Panc1 (cell line): ENCODE measurements around the gene LAMB4. TPM values are rescaled to one million over a fixed set of nuclear protein-coding genes. Genes with fewer than 3 reads are reported as not detected.
A peak's percentile ranks its signal among the peaks of the same experiment; 100 is the strongest.

ENCODE experiments used
- ATAC-seq: fragments of 200-7000 bp; cut with Tn5 transposase; 2 replicates; pipeline ENCODE4 v1.9.1; 2020; ENCODE audit warnings: mild to moderate bottlenecking, moderate library complexity
- BruUV-seq: library from RNA; stranded (reverse); fragments of 400-500 nt; replicated peaks from 2 replicates; lab custom pipeline; 2021; lab: Mats Ljungman, UMichigan
- CTCF ChIA-PET: fragments of 300-600 bp; sonication (Branson Sonifier 250); formaldehyde crosslinking; loops from one replicate; lab custom pipeline; 2022; ENCODE audit warnings: antibody characterized with exemption; lab: Charles Lee
- POLR2A ChIA-PET: fragments of 300-600 bp; sonication (Branson Sonifier 250); formaldehyde crosslinking; loops from one replicate; lab custom pipeline; 2022; ENCODE audit warnings: antibody characterized with exemption; lab: Charles Lee
- DNase-seq: peaks from one replicate; pipeline ENCODE4 v3.0.0-alpha.2; 2010; ENCODE audit warnings: low read depth, low spot score
- H3K27ac ChIP-seq: 2 replicates; pipeline ENCODE4 v1.5.1; 2011; ENCODE audit warnings: mild to moderate bottlenecking, low read length, inconsistent platforms
- H3K27me3 ChIP-seq: fragments of 200-500 bp; sonication (Bioruptor generic); 2 replicates; pipeline ENCODE4 v1.6.0; 2014; ENCODE audit warnings: low read length, inconsistent platforms; ENCODE audit not compliant: control insufficient read depth, insufficient read depth
- H3K36me3 ChIP-seq: fragments of 200-500 bp; sonication (Bioruptor generic); 2 replicates; pipeline ENCODE4 v1.5.1; 2014; ENCODE audit warnings: inconsistent platforms, mild to moderate bottlenecking, low read length, moderate library complexity; ENCODE audit not compliant: control insufficient read depth, insufficient read depth
- H3K4me1 ChIP-seq: 2 replicates; pipeline ENCODE4 v1.5.1; 2011; ENCODE audit warnings: inconsistent platforms, mild to moderate bottlenecking, low read length, moderate library complexity; ENCODE audit not compliant: control insufficient read depth, insufficient read depth
- H3K4me3 ChIP-seq, 2 experiments: 2 replicates each; pipeline ENCODE4 v1.5.1; 2011 to 2012; ENCODE audit warnings: low read depth in 2 of 2, low read length in 2 of 2, mild to moderate bottlenecking in 2 of 2, inconsistent platforms in 1 of 2, moderate library complexity in 1 of 2
- H3K9me3 ChIP-seq: fragments of 200-500 bp; sonication (Bioruptor generic); 2 replicates; pipeline ENCODE4 v1.5.1; 2014; ENCODE audit warnings: low read depth, mild to moderate bottlenecking, inconsistent platforms, low read length, moderate library complexity; ENCODE audit not compliant: control insufficient read depth, insufficient read depth
- POLR2AphosphoS5 ChIP-seq: IDR thresholded peaks from 2 replicates; pipeline ENCODE4 v1.6.1; 2012; ENCODE audit warnings: mild to moderate bottlenecking, low read depth, low read length, moderate library complexity
- SIN3A ChIP-seq: IDR thresholded peaks from 2 replicates; pipeline ENCODE4 v1.6.1; 2012; ENCODE audit warnings: low read depth, mild to moderate bottlenecking, low read length, moderate library complexity, borderline replicate concordance; ENCODE audit not compliant: insufficient read depth
- TCF7L2 ChIP-seq: IDR thresholded peaks from 2 replicates; pipeline ENCODE4 v1.6.1; 2011; ENCODE audit warnings: mild to moderate bottlenecking, low read depth, low read length, inconsistent platforms
- in situ Hi-C: cut with HindIII; loops from 2 replicates; pipeline ENCODE4 v1.10.0; 2016; ENCODE audit warnings: low sequenced_read_pairs, low pct_unique_long_range_greater_than_20kb
- intact Hi-C: fragments of 100-400 bp; cut with micrococcal nuclease; formaldehyde crosslinking; loops from one replicate; pipeline ENCODE4 v1.10.0; 2022; ENCODE audit not compliant: unreplicated experiment
- total RNA-seq: library from RNA; stranded (reverse); gene quantifications from one replicate; pipeline ENCODE4 v1.2.1, GENCODE V29; 2021; ENCODE audit not compliant: unreplicated experiment
- TF ChIP-seq, protein P1 (sequence below): fragments of 450-650 bp; IDR thresholded peaks from 2 replicates; pipeline ENCODE4 v1.5.1; 2017; ENCODE audit warnings: mild to moderate bottlenecking
- TF ChIP-seq, protein P2 (sequence below), 2 experiments: IDR thresholded peaks; 2 replicates each; pipeline ENCODE4 v1.6.1; 2011 to 2012; ENCODE audit warnings: low read depth in 2 of 2, control low read depth in 1 of 2, low read length in 1 of 2, mild to moderate bottlenecking in 1 of 2, moderate library complexity in 1 of 2; ENCODE audit not compliant: insufficient read depth in 1 of 2

The LAMB4 gene
- total RNA-seq, 1 experiment from 2014 or later = not detected

GRCh38 chr7:108020585-108020984 is 109.6 kb downstream of the LAMB4 start:
- intact Hi-C loops = no loop called here

GRCh38 chr7:108018668-108019067 is 111.5 kb downstream of the LAMB4 start:
- Histone ChIP-seq H3K4me1 (peaks cover 41% of the 10 kb centered on the region), H3K9me3 (no peaks in the 10 kb centered on the region), H3K4me3 (no peak overlapping the region), H3K27ac (no peak overlapping the region), H3K36me3 (no peaks in the 10 kb centered on the region), H3K27me3 (no peaks in the 10 kb centered on the region)
- intact Hi-C loops (loop anchor here (10.0 kb wide), 1 partner anchor 76 kb away; no protein-coding TSS in a partner anchor), in situ Hi-C loops (no loop called here)
- no TSS peak for BruUV-seq
- CTCF ChIA-PET = no interaction called here
- ATAC-seq (no peak), DNase-seq (no peak)
- TF ChIP-seq, protein P1, sequence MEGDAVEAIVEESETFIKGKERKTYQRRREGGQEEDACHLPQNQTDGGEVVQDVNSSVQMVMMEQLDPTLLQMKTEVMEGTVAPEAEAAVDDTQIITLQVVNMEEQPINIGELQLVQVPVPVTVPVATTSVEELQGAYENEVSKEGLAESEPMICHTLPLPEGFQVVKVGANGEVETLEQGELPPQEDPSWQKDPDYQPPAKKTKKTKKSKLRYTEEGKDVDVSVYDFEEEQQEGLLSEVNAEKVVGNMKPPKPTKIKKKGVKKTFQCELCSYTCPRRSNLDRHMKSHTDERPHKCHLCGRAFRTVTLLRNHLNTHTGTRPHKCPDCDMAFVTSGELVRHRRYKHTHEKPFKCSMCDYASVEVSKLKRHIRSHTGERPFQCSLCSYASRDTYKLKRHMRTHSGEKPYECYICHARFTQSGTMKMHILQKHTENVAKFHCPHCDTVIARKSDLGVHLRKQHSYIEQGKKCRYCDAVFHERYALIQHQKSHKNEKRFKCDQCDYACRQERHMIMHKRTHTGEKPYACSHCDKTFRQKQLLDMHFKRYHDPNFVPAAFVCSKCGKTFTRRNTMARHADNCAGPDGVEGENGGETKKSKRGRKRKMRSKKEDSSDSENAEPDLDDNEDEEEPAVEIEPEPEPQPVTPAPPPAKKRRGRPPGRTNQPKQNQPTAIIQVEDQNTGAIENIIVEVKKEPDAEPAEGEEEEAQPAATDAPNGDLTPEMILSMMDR = no peak
- TF ChIP-seq TCF7L2 (no peak), POLR2AphosphoS5 (no peak), SIN3A (no peak)
- TF ChIP-seq, protein P2, sequence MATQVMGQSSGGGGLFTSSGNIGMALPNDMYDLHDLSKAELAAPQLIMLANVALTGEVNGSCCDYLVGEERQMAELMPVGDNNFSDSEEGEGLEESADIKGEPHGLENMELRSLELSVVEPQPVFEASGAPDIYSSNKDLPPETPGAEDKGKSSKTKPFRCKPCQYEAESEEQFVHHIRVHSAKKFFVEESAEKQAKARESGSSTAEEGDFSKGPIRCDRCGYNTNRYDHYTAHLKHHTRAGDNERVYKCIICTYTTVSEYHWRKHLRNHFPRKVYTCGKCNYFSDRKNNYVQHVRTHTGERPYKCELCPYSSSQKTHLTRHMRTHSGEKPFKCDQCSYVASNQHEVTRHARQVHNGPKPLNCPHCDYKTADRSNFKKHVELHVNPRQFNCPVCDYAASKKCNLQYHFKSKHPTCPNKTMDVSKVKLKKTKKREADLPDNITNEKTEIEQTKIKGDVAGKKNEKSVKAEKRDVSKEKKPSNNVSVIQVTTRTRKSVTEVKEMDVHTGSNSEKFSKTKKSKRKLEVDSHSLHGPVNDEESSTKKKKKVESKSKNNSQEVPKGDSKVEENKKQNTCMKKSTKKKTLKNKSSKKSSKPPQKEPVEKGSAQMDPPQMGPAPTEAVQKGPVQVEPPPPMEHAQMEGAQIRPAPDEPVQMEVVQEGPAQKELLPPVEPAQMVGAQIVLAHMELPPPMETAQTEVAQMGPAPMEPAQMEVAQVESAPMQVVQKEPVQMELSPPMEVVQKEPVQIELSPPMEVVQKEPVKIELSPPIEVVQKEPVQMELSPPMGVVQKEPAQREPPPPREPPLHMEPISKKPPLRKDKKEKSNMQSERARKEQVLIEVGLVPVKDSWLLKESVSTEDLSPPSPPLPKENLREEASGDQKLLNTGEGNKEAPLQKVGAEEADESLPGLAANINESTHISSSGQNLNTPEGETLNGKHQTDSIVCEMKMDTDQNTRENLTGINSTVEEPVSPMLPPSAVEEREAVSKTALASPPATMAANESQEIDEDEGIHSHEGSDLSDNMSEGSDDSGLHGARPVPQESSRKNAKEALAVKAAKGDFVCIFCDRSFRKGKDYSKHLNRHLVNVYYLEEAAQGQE (IDR thresholded peaks at IDR 0.05; ENCODE audit: insufficient read depth in 1 of 2, low read depth in 2 of 2, low read length in 1 of 2) = no peak
- POLR2A ChIA-PET = no interaction called here

More at GRCh38 chr7:108020585-108020984, 109.6 kb downstream of the LAMB4 start:
- in situ Hi-C loops = no loop called here
- TF ChIP-seq TCF7L2 (no peak), POLR2AphosphoS5 (no peak), SIN3A (no peak)
- TF ChIP-seq, protein P2 (IDR thresholded peaks at IDR 0.05; ENCODE audit: insufficient read depth in 1 of 2, low read depth in 2 of 2, low read length in 1 of 2) = no peak
- TF ChIP-seq, protein P1 = no peak
- DNase-seq (no peak), ATAC-seq (no peak)
- Histone ChIP-seq H3K4me1 (peaks cover 22% of the 10 kb centered on the region), H3K9me3 (no peaks in the 10 kb centered on the region), H3K27me3 (no peaks in the 10 kb centered on the region), H3K27ac (peak overlapping the region; percentile 51; the same call in 1 of the 2 replicates), H3K4me3 (no peak overlapping the region), H3K36me3 (no peaks in the 10 kb centered on the region)
- CTCF ChIA-PET = no interaction called here
- no TSS peak for BruUV-seq
- POLR2A ChIA-PET = no interaction called here
